Tibial nerve (tissue), 4 donors: ENCODE results near the gene RPTOR.

Source experiments
- EP300 ChIP-seq, 2 donors: sonication (generic); formaldehyde crosslinking; IDR thresholded peaks; one replicate each; pipeline ENCODE4 v1.6.1; 2017; ENCODE audit warnings: antibody characterized with exemption in 2 of 2, mild to moderate bottlenecking in 1 of 2
- POLR2A ChIP-seq, 2 donors: fragments of 450-650 bp; IDR thresholded peaks; one replicate each; pipeline ENCODE4 v1.6.1; 2017; ENCODE audit warnings: antibody characterized with exemption in 2 of 2, mild to moderate bottlenecking in 2 of 2, moderate library complexity in 2 of 2
- TF ChIP-seq, protein P1 (sequence below), 5 experiments: fragments of 200-600 bp in 3 of 5; fragments of 450-650 bp in 2 of 5; sonication (generic) in 3 of 5; IDR thresholded peaks; one replicate each; pipeline ENCODE4 v1.5.1; 2016 to 2019; ENCODE audit warnings: antibody characterized with exemption in 5 of 5, mild to moderate bottlenecking in 3 of 5, moderate library complexity in 2 of 5

GRCh38 chr17:80592243-80592642, 47.6 kb downstream of the RPTOR start:
- no peak for TF ChIP-seq POLR2A (IDR thresholded peaks at IDR 0.05)
- TF ChIP-seq, protein P1, sequence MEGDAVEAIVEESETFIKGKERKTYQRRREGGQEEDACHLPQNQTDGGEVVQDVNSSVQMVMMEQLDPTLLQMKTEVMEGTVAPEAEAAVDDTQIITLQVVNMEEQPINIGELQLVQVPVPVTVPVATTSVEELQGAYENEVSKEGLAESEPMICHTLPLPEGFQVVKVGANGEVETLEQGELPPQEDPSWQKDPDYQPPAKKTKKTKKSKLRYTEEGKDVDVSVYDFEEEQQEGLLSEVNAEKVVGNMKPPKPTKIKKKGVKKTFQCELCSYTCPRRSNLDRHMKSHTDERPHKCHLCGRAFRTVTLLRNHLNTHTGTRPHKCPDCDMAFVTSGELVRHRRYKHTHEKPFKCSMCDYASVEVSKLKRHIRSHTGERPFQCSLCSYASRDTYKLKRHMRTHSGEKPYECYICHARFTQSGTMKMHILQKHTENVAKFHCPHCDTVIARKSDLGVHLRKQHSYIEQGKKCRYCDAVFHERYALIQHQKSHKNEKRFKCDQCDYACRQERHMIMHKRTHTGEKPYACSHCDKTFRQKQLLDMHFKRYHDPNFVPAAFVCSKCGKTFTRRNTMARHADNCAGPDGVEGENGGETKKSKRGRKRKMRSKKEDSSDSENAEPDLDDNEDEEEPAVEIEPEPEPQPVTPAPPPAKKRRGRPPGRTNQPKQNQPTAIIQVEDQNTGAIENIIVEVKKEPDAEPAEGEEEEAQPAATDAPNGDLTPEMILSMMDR (IDR thresholded peaks at IDR 0.05), result no peak
- no peak for TF ChIP-seq EP300 (IDR thresholded peaks at IDR 0.05)
